Endothelial cell of umbilical vein (primary cell): ENCODE results near the gene SLC22A17.

ENCODE experiments used
- CTCF ChIP-seq, 2 donors: IDR thresholded peaks; 1 replicate in 1 of 2; 2 replicates in 1 of 2; pipeline ENCODE4 v1.5.1; 2011; ENCODE audit warnings: low read length in 2 of 2, mild to moderate bottlenecking in 2 of 2, moderate library complexity in 2 of 2, control low read depth in 1 of 2, inconsistent platforms in 1 of 2, low read depth in 1 of 2; ENCODE audit not compliant: insufficient read depth in 1 of 2; ENCODE audit errors: extremely low read depth in 1 of 2
- EZH2 ChIP-seq: IDR thresholded peaks from 2 replicates; pipeline ENCODE4 v1.6.1; 2012; ENCODE audit warnings: borderline replicate concordance, low read depth, mild to moderate bottlenecking, moderate library complexity, low read length, inconsistent platforms; ENCODE audit not compliant: severe bottlenecking
- FOS ChIP-seq: IDR thresholded peaks from 2 replicates; pipeline ENCODE4 v1.6.1; 2011; ENCODE audit warnings: mild to moderate bottlenecking, low read length, moderate library complexity, borderline replicate concordance; ENCODE audit not compliant: insufficient read depth
- GATA2 ChIP-seq: IDR thresholded peaks from 2 replicates; pipeline ENCODE4 v1.7.0; 2011; ENCODE audit warnings: low read depth, mild to moderate bottlenecking, moderate library complexity, mixed read lengths, low read length; ENCODE audit not compliant: insufficient read length, insufficient read depth
- JUN ChIP-seq: IDR thresholded peaks from 2 replicates; pipeline ENCODE4 v1.6.1; 2011; ENCODE audit warnings: borderline replicate concordance, low read depth; ENCODE audit not compliant: insufficient read length, insufficient read depth
- MAX ChIP-seq: IDR thresholded peaks from 2 replicates; pipeline ENCODE4 v1.6.1; 2011; ENCODE audit not compliant: insufficient read depth, insufficient read length
- MYC ChIP-seq: IDR thresholded peaks from one replicate; pipeline ENCODE4 v1.6.1; 2011; ENCODE audit warnings: mild to moderate bottlenecking, low read depth, low read length
- POLR2A ChIP-seq: IDR thresholded peaks from 2 replicates; pipeline ENCODE4 v1.6.1; 2012; ENCODE audit warnings: low read depth, mild to moderate bottlenecking, control low read depth, low read length
- POLR2AphosphoS5 ChIP-seq: IDR thresholded peaks from 2 replicates; pipeline ENCODE4 v1.6.1; 2012; ENCODE audit warnings: low read depth, mild to moderate bottlenecking, control low read depth, low read length, moderate library complexity; ENCODE audit not compliant: insufficient read depth

- no peak for TF ChIP-seq POLR2AphosphoS5
- no peak for TF ChIP-seq CTCF (IDR thresholded peaks at IDR 0.05; ENCODE audit: extremely low read depth in 1 of 2, insufficient read depth in 1 of 2, low read depth in 1 of 2, low read length in 2 of 2)
- TF ChIP-seq POLR2A = no peak
- TF ChIP-seq EZH2 = no peak
- no peak for TF ChIP-seq GATA2
- TF ChIP-seq MAX = no peak
- TF ChIP-seq FOS = no peak
- no peak for TF ChIP-seq MYC
- no peak for TF ChIP-seq JUN
Observed at GRCh38 chr14:23358553-23359166, 6.0 kb upstream of the SLC22A17 start.
